Fibroblast of pulmonary artery (primary cell): ENCODE data around the gene CBLB.
A peak's percentile ranks its signal among the peaks of the same experiment; 100 is the strongest.

Source experiments
- DNase-seq: peaks from one replicate; pipeline ENCODE4 v3.0.0-alpha.2; 2010; ENCODE audit warnings: low read depth
- H3K4me3 ChIP-seq: replicated peaks from 2 replicates; pipeline ENCODE4 v1.5.1; 2011; ENCODE audit warnings: low read depth, mild to moderate bottlenecking, control low read depth, low read length, moderate library complexity
- CTCF ChIP-seq: IDR thresholded peaks from 2 replicates; pipeline ENCODE4 v1.5.1; 2011; ENCODE audit warnings: mild to moderate bottlenecking, control low read depth, low read length, inconsistent platforms; ENCODE audit errors: missing control alignments

The CBLB gene

GRCh38 chr3:105866656-105867653 lies 1.9 kb downstream of the CBLB start:
- DNase-seq = peak; percentile 69

GRCh38 chr3:105865867-105866350 lies 2.9 kb downstream of the CBLB start:
- TF ChIP-seq CTCF = no peak
- no peak for DNase-seq
- peak overlapping the region; percentile 86 for H3K4me3 ChIP-seq

More at GRCh38 chr3:105866656-105867653, 1.9 kb downstream of the CBLB start:
- TF ChIP-seq CTCF = no peak
- peak overlapping the region; percentile 86 for H3K4me3 ChIP-seq

GRCh38 chr3:105865016-105865623 lies 3.7 kb downstream of the CBLB start:
- peak overlapping the region; percentile 86 for H3K4me3 ChIP-seq
- no peak for TF ChIP-seq CTCF
- no peak for DNase-seq

GRCh38 chr3:105864212-105864611 lies 4.6 kb downstream of the CBLB start:
- no peak for DNase-seq
- no peak overlapping the region for H3K4me3 ChIP-seq
- no peak for TF ChIP-seq CTCF

GRCh38 chr3:105863608-105864007 lies 5.2 kb downstream of the CBLB start:
- no peak overlapping the region for H3K4me3 ChIP-seq
- DNase-seq = no peak
- no peak for TF ChIP-seq CTCF

GRCh38 chr3:105862217-105862616 lies 6.6 kb downstream of the CBLB start:
- TF ChIP-seq CTCF = no peak
- no peak for DNase-seq
- H3K4me3 ChIP-seq = no peak overlapping the region
